IPS-11a (cell line): Measurements from ENCODE around the gene HIGD1A.

ENCODE experiments used
- H3K4me3 ChIP-seq: one replicate; pipeline ENCODE4 v1.5.1; 2013; ENCODE audit warnings: low read depth, low read length, control low read depth

Gene HIGD1A

DNA sequence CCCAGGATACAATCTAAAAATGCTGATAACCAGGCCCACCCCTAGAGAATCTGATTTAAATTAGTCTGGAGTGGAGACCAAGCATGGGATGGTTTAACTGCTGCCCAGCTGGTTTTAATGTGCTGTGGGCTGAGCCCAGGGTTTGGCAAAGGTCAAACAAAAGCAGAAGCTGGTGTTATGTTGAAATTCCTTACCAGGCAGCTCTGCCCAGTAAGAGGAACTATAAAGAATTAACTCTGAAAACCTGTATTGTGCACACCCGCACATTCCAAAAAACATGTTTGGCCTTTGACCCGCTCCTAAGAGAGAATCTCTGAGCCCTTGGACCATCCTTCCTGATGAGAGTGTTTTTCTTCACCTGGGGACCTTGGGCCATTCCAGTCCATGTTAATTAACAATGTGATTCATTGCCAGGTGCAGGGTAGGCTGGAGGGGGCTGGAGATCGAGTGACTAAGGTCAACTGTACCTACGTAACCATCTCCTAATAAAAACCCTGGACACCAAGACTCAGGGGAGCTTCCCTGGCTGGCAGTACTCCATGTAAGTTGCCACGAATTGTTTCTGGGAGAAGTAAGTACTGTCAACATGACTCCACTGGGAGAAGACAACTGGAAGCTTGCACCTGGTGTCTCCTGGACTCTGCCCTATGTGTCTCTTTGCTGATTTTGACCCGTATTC lies 42.1 kb downstream of the HIGD1A start:
- no peak overlapping the region for H3K4me3 ChIP-seq

DNA sequence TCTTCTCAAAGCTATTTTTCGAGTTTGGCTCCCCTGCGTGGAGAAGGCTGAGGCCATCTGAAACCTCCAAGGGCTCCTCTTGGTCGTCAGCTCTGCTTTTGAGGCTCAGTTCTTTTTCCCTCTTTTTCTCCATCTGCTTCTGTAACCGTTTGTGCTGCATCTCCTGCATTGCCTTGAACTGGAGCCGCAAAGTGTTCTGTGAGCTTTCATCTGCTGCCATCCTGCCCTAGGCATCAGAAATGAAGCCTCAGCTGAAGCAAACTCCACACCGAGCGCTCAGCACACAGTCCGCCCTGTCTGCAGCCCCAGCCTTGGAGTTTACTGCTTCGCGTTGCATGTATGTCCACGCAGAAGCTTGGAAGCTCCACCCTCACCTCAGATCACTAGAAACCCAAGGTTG lies 46.2 kb downstream of the HIGD1A start:
- no peak overlapping the region for H3K4me3 ChIP-seq

DNA sequence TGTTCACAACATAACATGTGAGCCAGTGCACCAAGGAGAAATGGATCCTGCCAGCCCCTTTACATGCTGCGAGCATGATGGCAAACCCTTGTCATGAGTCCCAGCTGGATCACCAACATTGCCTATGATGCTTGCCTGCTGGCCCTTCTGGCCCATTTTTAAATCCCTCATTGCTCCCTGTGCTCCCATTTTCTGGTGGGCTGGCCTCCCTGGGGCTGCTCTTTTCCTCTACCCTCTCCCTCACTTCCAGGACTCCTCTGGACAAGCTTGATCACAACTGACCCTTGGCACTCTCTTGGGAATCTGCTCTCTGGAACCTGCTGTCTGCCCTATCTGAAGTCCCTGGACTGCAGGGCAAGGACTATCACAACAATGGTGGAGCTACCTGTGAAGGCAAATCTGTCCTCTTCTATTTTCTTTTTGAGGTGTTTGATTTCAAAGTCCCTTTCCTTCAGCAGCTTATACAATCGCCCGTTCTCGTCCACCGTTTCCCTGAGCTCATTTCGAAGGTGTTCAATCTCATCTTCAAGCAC lies 47.5 kb downstream of the HIGD1A start:
- no peak overlapping the region for H3K4me3 ChIP-seq

DNA sequence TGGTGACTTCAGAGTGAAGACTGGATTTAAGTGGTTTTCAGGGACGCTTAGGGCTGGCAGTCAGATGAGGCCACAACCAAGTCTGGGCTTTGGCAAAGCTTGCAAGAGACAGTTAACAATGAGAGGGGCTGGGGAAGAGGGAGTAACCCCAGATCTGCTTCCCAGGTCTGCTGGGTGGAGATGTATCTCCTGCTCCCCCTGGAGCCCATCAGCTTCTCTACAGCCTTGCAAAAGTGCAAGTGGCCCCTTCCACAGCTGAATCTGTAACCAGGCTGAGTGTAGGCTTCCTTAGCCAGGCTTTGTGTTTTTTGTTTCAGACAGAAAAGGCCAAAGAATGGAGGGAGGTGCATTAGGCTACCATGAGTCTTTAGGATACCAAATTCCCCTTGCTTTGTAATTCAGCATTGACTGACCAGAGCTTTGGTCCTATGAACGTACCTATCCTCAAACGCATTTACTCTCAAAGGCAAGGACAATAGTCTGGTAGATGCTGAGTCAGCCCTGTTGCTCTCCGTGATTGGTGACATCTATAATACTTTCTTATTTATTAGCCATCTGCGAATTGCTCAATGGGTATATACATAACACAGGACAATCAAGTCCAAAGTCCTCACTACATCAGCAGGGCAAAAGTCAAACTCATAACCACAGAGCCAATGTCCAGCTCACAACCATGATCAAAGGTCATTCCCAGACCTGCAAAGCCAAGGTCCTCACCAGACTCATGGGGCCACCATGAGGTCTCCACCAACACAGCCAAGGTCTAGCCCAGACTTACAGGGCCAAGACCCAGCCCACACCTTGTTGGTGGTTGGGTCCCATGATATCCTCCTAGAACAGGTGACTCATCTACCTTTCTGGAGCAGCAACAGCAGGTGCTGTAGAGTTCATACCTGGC lies 48.4 kb downstream of the HIGD1A start:
- no peak overlapping the region for H3K4me3 ChIP-seq

DNA sequence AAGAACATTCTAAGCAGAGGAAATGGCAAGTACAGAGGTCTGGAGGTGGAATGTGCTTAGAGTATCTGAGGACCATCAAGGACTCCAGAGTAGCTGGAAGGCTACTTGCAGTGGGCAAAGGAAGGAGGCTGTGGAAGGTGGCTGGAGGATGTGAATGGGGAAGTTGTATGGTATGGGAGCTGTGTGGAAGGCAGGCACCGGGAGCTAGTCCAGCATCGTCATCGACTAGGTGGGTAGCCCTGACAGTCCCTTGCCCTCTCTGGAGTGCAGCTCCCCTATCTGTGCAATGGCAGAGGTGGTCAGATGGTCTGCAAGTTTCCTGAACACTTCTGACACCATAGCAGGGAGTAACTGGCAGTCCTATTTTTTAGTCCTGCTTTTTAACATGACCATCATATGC lies 50.5 kb downstream of the HIGD1A start:
- H3K4me3 ChIP-seq, result no peak overlapping the region

DNA sequence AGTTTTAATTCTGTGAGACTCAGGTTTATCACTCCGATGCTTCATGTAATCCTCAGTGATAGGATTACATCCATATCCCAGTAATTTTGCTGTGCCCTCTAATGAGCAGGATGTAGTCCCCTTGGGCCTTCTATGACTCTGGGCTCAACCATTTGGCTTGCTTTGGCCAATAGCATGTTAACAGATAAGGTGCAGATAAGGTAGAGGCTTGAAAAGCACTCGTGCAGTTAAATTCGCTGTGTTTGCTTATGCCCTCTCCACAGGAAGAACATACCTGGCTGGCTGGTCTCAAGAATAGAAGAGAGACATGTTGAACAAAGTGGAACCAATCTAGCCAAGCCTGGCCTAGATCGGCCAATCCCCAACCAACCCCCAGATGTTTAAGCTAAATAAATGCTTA lies 51.3 kb downstream of the HIGD1A start:
- no peak overlapping the region for H3K4me3 ChIP-seq

DNA sequence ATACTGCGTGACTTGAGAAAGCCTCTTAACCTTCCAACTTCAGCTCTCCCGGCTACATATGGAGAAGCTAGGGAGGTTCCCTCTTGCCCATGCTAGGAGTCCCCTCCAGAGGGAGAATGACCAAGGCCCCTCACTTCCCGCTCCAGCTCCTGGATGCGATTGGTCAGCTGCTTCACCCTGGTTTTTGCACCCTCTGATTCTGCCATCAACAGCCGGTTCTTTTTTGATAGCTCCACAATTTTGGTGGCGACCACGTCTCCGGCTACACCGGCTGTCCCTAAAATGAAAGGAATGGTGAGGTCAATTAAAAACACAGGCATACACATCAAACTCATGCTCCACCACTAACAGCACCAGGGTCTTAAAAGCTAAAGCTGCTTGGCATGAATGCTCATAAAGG lies 51.8 kb downstream of the HIGD1A start:
- H3K4me3 ChIP-seq, result no peak overlapping the region

DNA sequence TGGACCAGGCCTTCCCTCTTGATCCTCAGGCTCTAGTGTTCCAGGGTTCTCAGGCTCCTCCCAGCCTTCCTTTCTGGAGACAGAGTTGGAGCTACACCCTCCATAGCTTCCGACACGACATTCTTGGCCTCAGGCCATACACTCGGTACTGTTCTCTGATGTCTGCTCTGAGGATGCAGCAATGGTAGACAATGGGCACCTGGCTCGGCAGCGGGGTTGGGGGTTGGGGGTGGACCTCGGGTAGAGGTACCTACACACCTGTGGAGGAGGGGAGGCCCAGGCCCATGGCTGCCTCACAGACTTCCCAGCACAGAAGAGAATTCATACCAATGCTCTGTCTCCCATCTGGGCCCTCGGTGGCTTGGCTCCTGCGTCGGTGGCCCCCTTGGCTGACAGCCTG lies 52.7 kb downstream of the HIGD1A start:
- no peak overlapping the region for H3K4me3 ChIP-seq

DNA sequence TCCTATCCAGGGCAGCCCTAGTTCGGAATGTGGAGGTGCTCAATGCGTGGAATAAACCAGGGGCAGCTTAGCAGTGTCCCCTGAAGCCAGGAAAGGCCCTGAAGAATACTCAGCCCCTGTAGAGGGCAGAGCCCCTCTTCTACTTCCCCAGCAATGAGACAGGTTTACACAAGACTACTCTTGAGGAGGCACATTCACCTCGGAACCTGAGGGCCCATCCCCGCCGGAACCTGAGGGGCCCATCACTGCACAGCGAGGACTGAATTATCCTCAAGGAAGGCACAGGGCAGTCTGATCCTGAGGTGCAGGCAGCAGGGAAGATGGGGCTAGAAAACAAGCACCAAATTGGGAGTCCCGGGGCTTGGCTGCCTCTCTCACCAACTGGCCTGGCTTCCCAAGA lies 53.5 kb downstream of the HIGD1A start:
- no peak overlapping the region for H3K4me3 ChIP-seq

DNA sequence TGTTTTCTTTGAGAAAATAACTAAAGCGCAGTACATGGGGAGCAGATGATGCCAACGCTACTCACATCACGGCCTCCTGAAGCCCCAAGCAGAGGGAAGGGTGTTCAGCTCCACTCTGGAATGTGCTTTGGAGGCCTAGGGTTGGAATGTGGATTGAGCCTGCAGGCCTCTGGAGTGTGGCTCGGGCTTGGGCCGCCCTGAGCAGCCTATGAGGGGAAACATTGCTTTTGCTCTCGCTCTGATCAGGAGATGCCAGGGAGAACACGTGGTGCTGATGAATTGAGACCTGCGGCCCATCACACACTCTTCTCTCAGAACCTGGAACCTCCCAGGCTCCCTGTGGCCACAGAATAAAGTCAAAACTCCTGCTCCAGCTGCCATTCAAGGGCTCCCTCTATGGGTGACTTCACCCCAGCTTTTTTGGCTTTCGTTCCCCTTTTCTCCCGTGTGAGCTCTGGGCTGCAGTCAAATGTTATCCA lies 54.5 kb downstream of the HIGD1A start:
- no peak overlapping the region for H3K4me3 ChIP-seq

DNA sequence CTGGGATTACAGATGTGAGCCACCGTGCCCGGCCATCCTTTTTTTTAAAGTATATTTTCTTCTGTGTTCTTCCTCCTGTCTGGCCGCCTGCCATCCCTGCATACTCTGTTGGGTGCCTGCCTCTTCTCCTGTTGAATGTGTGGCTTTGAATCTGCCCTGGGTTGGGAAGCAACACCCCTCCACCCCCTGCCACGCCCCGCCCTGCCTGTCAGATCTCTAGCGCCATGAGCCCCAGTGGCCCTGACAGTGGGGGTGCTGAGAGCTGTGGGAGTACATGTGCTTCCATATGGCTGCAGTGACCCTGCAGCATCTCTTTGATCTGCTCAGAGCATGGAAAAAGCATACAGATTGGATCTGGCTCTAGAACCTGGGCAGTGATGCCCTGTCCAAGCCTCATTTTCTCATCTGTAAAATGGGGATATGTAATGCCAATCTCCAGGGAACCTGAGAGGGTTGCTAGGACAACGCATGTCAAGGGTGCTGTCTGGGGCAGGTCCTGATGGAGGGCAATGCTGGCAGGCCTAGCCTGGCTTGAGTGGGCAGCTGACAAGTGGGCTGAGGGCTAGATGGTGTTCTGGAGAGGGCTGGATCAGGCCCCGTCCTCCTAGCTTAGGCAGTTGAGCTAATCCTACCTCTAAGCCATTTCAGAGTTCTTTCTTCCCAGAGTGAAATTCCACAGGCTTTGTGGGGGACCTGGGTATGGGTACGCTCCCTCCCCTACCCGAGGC lies 55.1 kb downstream of the HIGD1A start:
- H3K4me3 ChIP-seq, result no peak overlapping the region

DNA sequence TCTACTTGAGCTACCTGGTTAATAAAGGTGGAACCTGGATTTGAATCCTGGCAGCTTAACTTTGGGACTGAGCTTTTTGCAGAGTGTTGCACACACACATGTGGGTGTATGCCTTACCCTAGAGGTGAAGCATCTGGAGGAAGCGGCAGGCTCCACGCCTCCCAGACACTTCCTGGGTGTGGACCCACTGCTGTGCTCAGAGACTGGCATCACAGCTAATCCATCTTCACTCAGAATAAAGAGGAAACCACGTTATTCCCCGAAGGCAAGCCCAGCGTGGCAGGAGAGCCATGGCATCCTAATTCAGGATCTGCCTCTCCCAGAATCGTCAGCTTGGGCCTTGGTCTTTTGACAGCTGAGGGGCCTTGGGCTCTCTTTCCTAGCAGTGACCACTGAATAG lies 56.7 kb downstream of the HIGD1A start:
- H3K4me3 ChIP-seq, result no peak overlapping the region

DNA sequence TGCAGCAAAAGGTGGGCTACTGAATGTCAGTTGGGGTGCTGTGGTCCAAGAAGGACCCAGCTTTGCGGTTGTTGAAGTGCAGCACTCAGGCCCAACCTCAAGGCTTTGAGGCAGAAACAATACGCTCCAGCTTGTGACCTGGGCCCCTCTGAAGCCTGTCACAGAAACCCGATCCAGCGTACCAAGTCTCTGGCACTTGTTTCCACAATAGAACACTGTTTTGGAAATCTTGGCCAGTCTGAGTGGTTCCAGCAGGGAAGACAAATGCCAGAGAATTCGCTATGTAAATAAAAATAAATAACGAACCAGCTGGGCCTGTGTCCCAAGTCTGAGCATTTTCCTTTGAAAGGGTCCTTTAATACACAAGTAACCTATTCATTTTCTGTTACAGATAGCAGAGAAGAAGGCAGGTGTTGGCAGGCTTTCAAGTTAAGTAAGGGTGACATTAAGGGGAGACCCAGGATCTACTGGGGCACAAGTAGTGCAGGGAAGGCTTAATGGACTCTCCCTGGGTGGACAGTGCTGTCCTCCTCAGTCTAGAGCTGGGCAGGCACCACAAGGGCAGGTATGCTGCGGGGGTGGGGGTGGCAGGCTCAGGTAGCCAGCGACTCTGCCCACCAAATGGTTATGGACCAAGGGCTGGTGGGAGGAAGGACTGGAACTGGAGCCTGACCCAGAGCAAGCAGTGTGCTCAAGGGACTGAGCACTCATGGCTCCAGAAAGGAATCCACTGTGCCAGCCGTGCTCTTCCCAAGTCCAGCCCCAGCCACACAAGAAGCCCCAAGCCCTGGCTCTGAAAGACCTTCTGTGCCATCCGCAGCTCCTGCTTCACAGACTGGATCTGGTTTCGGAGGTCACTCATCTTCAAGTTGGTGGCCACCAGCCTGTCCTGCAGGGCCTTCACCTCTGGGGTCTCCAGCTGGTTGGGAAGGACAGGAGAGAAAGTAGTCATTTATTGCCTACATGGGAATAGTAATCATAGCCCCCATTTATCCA lies 57.5 kb downstream of the HIGD1A start:
- no peak overlapping the region for H3K4me3 ChIP-seq

DNA sequence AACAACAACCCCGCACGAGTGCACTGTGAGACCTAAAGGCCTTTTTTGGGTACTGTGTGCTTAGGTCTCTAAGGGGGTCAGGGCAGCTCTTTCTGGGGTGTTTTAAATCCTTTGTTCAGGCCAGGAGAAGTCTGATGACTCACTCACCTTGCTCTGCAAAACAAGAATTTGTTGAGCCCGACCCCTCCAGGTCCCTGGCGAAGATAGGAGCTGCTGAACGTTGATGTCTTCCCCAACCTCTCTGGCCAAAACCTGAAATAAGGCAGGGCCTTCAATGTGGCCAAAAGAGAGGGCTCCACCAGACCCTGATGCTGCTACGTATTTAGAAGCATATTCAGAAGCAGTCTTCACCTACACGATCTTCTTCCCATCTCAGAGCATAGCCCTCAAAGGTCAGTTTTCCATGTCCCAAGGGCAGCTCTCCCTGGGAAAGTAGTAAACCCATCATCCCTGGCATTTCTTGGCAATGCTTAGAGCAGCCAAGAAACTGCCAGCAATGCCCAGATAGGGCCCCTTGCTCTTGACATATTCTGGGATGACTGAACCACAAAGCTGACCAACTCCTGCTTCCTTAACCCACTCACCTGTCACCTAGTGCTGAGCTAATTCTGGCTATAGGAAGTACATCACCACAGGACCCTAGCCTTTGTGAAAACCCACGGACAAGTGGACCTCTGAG lies 58.4 kb downstream of the HIGD1A start:
- no peak overlapping the region for H3K4me3 ChIP-seq

DNA sequence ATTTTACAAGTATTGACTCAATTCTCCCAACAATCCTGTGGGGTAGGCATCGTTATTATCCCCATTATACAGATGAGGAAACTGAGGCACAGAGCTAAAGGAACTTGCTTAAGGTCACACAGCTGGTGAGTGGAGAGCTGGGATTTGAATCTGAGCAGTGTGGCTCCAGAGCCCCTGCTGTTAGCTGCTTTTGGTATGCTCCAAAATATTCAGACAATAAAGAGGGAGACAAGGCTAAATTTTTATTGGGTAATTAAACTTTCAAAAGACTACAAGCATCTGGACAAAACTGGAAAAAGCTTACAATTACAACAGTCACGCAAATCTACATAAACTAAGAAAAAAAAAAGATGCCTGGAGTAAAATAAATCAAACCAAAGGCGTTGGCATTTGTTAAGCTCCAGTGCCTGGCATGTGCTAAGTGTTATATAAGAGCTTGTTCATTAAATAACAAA lies 59.0 kb downstream of the HIGD1A start:
- H3K4me3 ChIP-seq, result no peak overlapping the region

DNA sequence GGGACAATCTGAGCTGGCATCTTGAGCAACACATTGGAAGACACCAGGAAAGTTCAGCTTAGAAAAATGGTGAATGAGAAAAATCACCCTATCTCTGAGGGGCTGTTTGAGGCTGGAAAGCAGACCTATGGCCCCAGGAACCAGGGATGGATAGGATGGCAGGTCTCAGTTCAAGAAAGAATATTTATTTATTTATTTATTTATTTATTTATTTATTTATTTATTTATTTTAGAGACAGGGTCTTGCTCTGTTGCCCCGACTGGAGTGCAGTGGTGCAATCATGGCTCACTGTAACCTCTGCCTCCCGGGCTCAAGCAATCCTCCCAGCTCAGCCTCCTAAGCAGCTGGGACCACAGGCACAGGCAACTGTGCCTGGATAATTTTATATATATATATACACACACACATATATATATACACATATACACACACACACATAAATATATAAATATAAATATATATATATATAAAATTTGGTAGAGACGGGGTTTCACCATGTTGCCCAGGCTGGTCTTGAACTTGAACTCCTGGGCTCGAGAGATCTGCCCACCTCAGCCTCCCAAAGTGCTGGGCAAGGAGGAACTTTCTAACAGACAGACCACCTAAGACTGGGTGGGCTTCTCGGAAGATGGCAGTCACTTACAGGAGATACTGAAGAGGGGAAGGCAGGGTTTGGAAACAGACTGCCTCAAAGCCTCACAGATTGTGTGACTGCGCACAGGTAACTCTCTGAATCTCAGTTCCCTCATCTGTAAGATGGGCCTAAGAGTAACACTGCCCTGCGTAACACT lies 60.9 kb downstream of the HIGD1A start:
- H3K4me3 ChIP-seq, result no peak overlapping the region

DNA sequence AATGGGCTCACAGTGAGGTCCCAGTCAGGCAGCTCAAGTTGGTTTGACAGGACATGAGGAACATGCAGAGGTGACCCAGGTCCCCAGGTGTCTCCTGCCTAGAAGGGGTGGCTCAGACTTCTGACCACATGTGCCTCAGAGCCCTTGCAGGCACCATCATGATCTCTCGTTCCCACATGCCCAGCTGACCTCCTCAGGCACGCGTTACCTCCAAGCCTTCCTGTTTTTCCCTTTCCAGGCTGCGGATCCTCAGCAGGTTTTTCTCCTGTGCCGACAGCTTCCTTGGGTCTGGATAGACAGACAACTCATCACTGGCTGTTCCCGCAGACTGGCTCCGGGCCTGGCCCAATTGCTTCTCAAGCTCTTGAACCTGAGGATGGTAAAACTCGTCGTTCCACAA lies 61.6 kb downstream of the HIGD1A start:
- H3K4me3 ChIP-seq, result no peak overlapping the region

DNA sequence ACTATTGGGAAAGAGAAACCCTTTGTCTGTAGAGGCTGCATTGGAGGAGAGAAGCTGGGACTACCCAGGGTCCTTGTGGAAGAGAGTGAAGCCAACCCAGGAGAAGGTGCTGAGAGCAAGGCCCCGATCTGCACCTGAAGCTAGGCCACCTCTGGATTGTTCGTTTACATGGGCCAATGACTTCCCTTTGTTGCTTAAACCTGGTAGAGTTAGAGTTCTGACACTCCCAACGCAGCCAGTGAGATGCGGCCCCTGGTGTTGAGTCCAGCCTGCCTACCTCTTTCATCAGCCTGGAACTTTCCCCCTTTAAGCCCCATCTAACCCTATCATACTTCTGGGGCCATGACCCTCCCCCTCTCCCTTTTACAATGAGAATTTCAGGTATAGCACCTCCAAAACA lies 62.0 kb downstream of the HIGD1A start:
- no peak overlapping the region for H3K4me3 ChIP-seq

DNA sequence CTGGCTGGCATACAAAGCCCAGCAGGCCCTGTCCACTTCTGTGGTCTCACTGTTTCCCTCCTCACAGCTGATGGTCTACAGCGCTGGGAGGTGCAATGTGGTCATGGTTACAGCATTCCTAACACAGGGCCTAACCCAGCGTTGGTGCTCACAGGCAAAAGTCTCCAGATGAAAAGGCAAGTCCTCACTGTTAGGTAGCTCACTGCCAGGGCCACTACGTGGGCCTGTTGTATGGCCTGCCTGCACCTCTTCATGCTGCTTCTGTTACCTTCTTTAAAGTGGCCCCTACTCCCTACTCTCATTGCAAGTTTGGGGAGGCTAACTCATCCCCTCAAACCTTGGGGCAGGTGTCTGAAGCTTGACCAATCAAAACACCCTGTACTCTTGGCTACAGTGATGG lies 62.5 kb downstream of the HIGD1A start:
- no peak overlapping the region for H3K4me3 ChIP-seq
